ENCODE measurements around the gene AFF3. TPM values are rescaled to one million over a fixed set of nuclear protein-coding genes. Genes with fewer than 3 reads are reported as not detected.

Gene AFF3
- total RNA-seq, 2 experiments from 2014 or later = 3.1 to 3.5 TPM

DNA sequence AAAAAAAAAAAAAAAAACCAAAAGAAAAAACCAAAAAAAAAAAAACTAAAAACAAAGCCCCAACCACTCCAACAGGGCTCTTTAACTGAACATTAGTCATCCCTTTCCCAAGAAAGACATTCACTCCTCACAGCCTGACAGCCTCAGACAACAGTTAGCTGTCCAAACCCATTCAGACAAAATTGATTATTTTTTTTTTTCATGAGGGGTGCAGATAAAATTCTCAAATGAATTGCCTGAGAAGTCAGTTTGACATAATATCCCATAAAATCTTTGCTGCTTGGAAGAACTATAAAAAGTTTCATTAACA is 446.5 kb downstream of the AFF3 start:
- H3K4me3 Mint-ChIP-seq = no peak overlapping the region
- H3K36me3 Mint-ChIP-seq (ENCODE audit: low read depth) = no peaks in the 10 kb centered on the region
- peaks cover under 1% of the 10 kb centered on the region for H3K4me1 Mint-ChIP-seq (ENCODE audit: low read depth)
- intact Hi-C loops (cut with micrococcal nuclease) = no loop called here
- DNase-seq = no peak
- peaks cover 5% of the 10 kb centered on the region for H3K27me3 Mint-ChIP-seq
- no peak for ATAC-seq
- CTCF ChIA-PET = no interaction called here
- POLR2A ChIA-PET = no interaction called here
- H3K9me3 Mint-ChIP-seq = no peaks in the 10 kb centered on the region
- H3K27ac Mint-ChIP-seq = no peak overlapping the region
- TF ChIP-seq CTCF (IDR thresholded peaks at IDR 0.05) = no peak

- ChIA-PET CTCF (no interaction called here), POLR2A (no interaction called here)
- no peak for TF ChIP-seq CTCF (IDR thresholded peaks at IDR 0.05)
- intact Hi-C loops (cut with micrococcal nuclease) = no loop called here
- H3K36me3 Mint-ChIP-seq (ENCODE audit: low read depth) = no peaks in the 10 kb centered on the region
- no peak overlapping the region for H3K4me3 Mint-ChIP-seq
- ATAC-seq (no peak), DNase-seq (no peak)
- H3K27ac Mint-ChIP-seq = no peak overlapping the region
- H3K9me3 Mint-ChIP-seq = no peaks in the 10 kb centered on the region
- peaks cover 2% of the 10 kb centered on the region for H3K27me3 Mint-ChIP-seq
- no peaks in the 10 kb centered on the region for H3K4me1 Mint-ChIP-seq (ENCODE audit: low read depth)
Observed at GRCh38 chr2:99695130-99695943, 447.1 kb downstream of the AFF3 start.

DNA sequence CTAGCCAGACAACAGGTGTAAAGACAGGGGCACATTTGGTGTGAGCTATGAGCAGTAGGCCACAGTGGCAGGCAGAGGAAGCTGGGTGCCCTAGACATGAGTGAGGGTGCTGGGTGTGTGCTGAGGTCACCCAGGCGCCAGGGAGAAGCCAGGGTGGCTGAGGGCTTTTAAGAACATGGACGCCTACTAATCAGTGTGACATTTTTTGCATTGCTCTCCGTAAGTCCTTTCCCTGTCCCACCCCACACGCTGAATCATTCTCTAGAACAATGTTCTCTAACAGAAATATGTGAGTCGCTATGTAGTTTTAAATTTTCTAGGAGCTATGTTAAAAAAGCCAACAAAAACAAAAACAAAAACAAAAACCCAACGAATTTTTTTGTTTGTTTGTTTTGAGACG is 448.1 kb downstream of the AFF3 start:
- Mint-ChIP-seq H3K9me3 (no peaks in the 10 kb centered on the region), H3K4me3 (no peak overlapping the region), H3K27me3 (no peaks in the 10 kb centered on the region), H3K4me1 (ENCODE audit: low read depth) (no peaks in the 10 kb centered on the region), H3K27ac (no peak overlapping the region), H3K36me3 (ENCODE audit: low read depth) (no peaks in the 10 kb centered on the region)
- ATAC-seq (no peak), DNase-seq (no peak)
- ChIA-PET POLR2A (no interaction called here), CTCF (no interaction called here)
- no peak for TF ChIP-seq CTCF (IDR thresholded peaks at IDR 0.05)
- intact Hi-C loops (cut with micrococcal nuclease) = no loop called here

DNA sequence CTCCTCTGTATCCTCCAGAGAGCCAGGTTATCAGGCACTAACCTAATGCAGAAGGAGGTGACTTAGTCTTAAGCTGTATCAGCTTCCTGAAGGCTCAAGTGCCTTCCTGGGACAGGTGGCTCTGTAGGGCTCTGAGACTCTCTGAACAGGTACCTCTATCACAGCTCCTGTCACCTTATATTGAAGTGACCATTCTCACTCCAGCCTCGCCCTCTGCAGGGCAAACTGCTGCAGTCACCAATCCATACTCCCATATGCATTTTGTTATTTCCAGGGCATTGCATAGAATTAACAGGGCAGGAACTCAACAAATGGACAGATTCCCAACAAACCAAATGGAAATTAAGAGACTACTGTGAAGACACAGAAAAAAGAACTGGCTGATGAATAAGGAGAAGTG is 449.6 kb downstream of the AFF3 start:
- H3K36me3 Mint-ChIP-seq (ENCODE audit: low read depth) = no peaks in the 10 kb centered on the region
- ChIA-PET CTCF (no interaction called here), POLR2A (no interaction called here)
- ATAC-seq (no peak), DNase-seq (no peak)
- H3K4me3 Mint-ChIP-seq = no peak overlapping the region
- H3K9me3 Mint-ChIP-seq = no peaks in the 10 kb centered on the region
- TF ChIP-seq CTCF (IDR thresholded peaks at IDR 0.05) = no peak
- no peak overlapping the region for H3K27ac Mint-ChIP-seq
- no peaks in the 10 kb centered on the region for H3K27me3 Mint-ChIP-seq
- intact Hi-C loops (cut with micrococcal nuclease) = no loop called here
- H3K4me1 Mint-ChIP-seq (ENCODE audit: low read depth) = no peaks in the 10 kb centered on the region

DNA sequence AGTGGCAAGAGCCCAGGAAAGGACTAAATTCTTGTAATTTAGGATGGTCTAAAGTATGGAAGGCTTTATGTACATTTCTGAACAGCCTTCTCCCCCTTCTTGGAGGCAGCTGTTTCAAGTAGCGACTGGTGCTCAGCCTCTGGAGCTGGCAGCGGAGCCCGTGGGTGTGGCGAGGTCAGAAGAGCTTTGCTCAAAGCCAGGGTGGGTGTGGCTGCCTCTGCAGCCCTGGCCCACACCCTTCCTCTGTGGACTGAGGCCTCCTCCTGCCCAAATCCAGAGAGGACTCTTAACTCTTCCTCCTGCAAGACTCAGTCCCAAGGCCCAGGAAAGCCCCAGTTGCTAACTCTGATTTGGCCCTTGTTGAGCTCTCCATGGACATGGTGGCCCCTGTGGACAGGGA is 450.5 kb downstream of the AFF3 start:
- no peak for TF ChIP-seq CTCF (IDR thresholded peaks at IDR 0.05)
- H3K27me3 Mint-ChIP-seq = no peaks in the 10 kb centered on the region
- no peak overlapping the region for H3K27ac Mint-ChIP-seq
- POLR2A ChIA-PET = no interaction called here
- no peaks in the 10 kb centered on the region for H3K4me1 Mint-ChIP-seq (ENCODE audit: low read depth)
- H3K36me3 Mint-ChIP-seq (ENCODE audit: low read depth) = no peaks in the 10 kb centered on the region
- ATAC-seq (no peak), DNase-seq (no peak)
- no peak overlapping the region for H3K4me3 Mint-ChIP-seq
- no peaks in the 10 kb centered on the region for H3K9me3 Mint-ChIP-seq
- intact Hi-C loops (cut with micrococcal nuclease) = no loop called here
- CTCF ChIA-PET = no interaction called here

All from activated CD8-positive, alpha-beta T cell treated with anti-CD3 and anti-CD28 coated beads for 36 hours (primary cell).